Glutamatergic neuron (in vitro differentiated cells): ENCODE measurements around the gene RABEP2. TPM values are rescaled to one million over a fixed set of nuclear protein-coding genes. Genes with fewer than 3 reads are reported as not detected.

Source experiments
- DNase-seq: peaks from one replicate; pipeline ENCODE4 v3.0.0; 2022
- H3K27ac Mint-ChIP-seq: one replicate; pipeline ENCODE4 v1.8.0; 2020; ENCODE audit warnings: mild to moderate bottlenecking, mixed read lengths, inconsistent platforms; ENCODE audit not compliant: unreplicated experiment
- H3K27me3 Mint-ChIP-seq: one replicate; pipeline ENCODE4 v1.8.0; 2020; ENCODE audit warnings: mild to moderate bottlenecking, moderate library complexity, mixed read lengths, inconsistent platforms; ENCODE audit not compliant: unreplicated experiment
- H3K36me3 Mint-ChIP-seq: one replicate; pipeline ENCODE4 v1.8.0; 2020; ENCODE audit warnings: mild to moderate bottlenecking, mixed read lengths, inconsistent platforms; ENCODE audit not compliant: unreplicated experiment
- H3K4me1 Mint-ChIP-seq: one replicate; pipeline ENCODE4 v1.8.0; 2020; ENCODE audit warnings: mild to moderate bottlenecking, low read depth, mixed read lengths, inconsistent platforms; ENCODE audit not compliant: unreplicated experiment
- H3K4me3 Mint-ChIP-seq: one replicate; pipeline ENCODE4 v1.8.0; 2020; ENCODE audit warnings: mild to moderate bottlenecking, mixed read lengths, inconsistent platforms; ENCODE audit not compliant: unreplicated experiment
- H3K9me3 Mint-ChIP-seq: one replicate; pipeline ENCODE4 v1.8.0; 2020; ENCODE audit warnings: mild to moderate bottlenecking, moderate library complexity, mixed read lengths, inconsistent platforms; ENCODE audit not compliant: unreplicated experiment
- total RNA-seq: library from RNA; stranded (reverse); fragmentation: NEBNext Ultra II Directional; extraction: Animal tissue kit (Norgen Biotek cat#: 25700); gene quantifications from one replicate; pipeline ENCODE4 v1.2.1, GENCODE V29; 2021; ENCODE audit not compliant: unreplicated experiment
- TF ChIP-seq, protein P1 (sequence below): fragments of 200-600 bp; sonication (generic); IDR thresholded peaks from one replicate; pipeline ENCODE4 v1.5.0; 2021; ENCODE audit not compliant: partially characterized antibody, unreplicated experiment

The RABEP2 gene
- total RNA-seq, 1 donor from 2014 or later, result 15.3 TPM

DNA sequence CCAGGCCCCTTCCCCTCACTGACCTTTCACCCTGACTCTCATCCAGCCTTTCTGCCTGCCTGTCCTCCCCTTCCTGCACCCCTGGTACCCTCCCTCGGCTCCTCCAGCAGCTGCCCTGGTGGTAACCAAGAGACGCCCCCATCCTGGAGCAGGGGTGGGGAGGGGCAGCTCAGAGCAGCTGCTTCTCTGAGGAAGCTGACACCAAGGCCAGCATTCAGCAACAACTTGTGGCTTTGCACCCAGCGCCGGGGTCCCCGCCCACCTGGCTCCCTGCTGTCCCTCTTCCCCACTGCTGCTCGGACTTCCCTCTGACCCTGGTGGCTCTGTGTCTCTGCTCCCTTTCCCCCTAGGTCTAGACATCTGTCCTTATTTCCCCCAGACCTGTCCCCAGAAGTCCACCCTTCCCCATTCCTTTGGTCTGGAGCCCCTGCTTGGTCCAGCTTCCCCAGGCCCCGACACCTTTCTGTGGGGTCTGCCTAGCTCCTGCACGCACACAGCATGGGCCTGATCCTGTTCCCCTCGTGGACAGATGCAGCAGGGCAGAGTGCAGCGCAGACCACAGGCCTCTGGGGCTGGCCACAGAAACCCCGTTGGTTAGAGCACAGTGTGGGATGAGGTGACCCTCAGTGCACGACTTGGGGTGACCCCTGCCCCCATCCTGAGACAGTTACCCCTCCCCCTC, 47.9 kb downstream of the RABEP2 start:
- H3K4me3 Mint-ChIP-seq, result no peak overlapping the region
- no peak for DNase-seq
- H3K27ac Mint-ChIP-seq, result peak overlapping the region; percentile 52
- H3K36me3 Mint-ChIP-seq, result no peaks in the 10 kb centered on the region
- TF ChIP-seq, protein P1, sequence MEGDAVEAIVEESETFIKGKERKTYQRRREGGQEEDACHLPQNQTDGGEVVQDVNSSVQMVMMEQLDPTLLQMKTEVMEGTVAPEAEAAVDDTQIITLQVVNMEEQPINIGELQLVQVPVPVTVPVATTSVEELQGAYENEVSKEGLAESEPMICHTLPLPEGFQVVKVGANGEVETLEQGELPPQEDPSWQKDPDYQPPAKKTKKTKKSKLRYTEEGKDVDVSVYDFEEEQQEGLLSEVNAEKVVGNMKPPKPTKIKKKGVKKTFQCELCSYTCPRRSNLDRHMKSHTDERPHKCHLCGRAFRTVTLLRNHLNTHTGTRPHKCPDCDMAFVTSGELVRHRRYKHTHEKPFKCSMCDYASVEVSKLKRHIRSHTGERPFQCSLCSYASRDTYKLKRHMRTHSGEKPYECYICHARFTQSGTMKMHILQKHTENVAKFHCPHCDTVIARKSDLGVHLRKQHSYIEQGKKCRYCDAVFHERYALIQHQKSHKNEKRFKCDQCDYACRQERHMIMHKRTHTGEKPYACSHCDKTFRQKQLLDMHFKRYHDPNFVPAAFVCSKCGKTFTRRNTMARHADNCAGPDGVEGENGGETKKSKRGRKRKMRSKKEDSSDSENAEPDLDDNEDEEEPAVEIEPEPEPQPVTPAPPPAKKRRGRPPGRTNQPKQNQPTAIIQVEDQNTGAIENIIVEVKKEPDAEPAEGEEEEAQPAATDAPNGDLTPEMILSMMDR, result no peak
- H3K4me1 Mint-ChIP-seq, result peaks cover 10% of the 10 kb centered on the region
- H3K27me3 Mint-ChIP-seq, result peaks cover 12% of the 10 kb centered on the region
- H3K9me3 Mint-ChIP-seq, result peaks cover 6% of the 10 kb centered on the region

DNA sequence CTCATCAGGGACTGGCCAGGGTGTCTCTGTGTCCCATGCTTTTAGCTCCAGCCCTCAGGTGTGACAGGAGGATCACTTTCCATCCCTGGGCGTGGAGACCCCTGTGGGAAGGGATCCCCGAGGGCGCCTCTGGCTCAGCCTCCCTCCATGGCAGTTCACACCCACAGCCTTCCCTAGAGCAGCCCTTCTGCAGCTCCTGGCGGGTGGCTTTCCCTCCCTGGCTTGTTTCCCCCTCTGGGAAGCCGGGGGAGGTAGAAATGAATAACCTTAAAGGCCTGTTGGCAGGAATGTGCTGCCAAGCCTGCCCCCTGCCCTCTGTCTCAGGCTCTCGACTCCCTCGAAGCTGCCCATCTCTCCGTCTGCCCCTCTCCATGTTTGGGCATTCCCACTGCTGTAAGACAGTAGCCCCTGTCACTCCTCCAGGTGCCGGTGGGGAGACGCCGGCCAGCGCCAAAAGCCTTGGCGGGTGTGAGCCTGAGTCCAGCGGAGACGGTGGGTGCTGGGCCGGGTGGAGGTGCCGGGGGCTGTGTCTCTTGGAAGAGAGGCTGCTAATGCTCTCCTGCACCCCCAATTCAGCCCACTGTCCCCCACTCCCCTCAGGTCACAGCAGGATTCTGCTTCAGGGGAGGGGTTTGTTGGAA, 48.9 kb downstream of the RABEP2 start:
- DNase-seq, result no peak
- Mint-ChIP-seq H3K36me3 (no peaks in the 10 kb centered on the region), H3K27ac (no peak overlapping the region), H3K9me3 (peaks cover 3% of the 10 kb centered on the region), H3K4me3 (no peak overlapping the region), H3K4me1 (peaks cover 9% of the 10 kb centered on the region), H3K27me3 (peaks cover 10% of the 10 kb centered on the region)
- TF ChIP-seq, protein P1, result no peak

DNA sequence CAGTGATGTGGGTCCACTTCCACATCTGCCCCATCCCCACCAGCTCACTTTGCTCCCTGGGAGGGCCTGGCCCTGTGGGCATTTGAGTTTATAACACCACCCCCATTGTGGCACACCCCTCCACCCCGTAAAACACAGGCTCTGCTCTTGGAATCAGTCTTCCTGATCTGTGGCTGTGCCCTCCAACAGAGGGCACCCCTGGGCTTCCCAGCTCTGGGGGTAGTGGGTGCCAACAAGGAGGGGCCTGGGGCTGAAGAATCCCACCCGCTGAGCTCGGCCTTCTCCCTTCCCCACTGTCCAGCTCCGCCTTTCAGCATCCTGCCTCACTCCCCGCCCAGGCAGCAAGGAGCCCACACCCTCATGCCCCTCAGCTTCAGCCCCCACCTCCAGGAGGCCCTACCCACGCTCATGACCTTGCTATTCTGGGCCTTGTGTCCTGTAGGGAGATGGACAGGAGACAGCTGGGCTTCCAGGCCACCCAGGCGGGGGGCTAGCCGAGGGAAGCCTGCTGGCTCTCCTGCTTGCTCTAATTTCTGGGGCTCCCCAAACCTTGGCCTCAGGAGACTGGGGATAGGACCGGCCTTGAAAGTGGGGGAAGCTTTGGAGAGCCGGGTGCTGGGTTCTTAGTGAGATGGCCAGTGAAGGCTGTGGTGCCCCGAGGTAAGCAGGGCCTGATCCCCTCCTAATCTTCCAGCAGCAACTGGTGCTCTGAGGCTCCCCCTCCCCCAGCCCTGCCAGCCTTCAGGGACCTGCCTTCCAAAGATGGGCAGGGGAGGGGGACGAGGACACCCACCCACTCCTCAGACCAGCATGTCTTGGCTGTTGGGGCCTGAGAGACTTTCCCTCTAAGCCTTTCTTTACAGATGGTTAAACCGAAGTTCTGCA, 49.7 kb downstream of the RABEP2 start:
- H3K27me3 Mint-ChIP-seq, result peaks cover 6% of the 10 kb centered on the region
- no peaks in the 10 kb centered on the region for H3K9me3 Mint-ChIP-seq
- H3K36me3 Mint-ChIP-seq, result no peaks in the 10 kb centered on the region
- peaks cover 6% of the 10 kb centered on the region for H3K4me1 Mint-ChIP-seq
- H3K4me3 Mint-ChIP-seq, result no peak overlapping the region
- no peak for DNase-seq
- H3K27ac Mint-ChIP-seq, result no peak overlapping the region
- TF ChIP-seq, protein P1, result no peak

DNA sequence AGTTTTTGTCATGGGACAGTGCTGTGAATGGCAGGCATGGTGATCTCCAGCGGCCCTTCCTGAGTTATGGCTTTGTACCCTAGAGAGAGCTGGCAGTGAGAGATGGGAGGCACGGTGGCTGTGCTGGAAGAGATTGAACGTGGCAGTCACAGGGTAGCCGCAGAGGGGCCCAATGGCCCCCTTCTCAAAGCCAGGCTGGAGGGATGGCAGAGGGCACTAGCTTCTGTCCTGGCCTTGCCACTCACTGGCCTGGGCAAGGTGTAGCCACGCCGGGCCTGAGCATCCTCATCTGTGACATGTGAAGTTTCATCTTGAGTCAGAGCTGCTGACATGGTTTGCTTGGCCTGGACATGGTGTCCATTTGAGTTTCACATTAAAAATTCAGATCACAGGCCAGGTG, 50.6 kb downstream of the RABEP2 start:
- Mint-ChIP-seq H3K4me1 (peaks cover 6% of the 10 kb centered on the region), H3K27ac (no peak overlapping the region), H3K27me3 (peaks cover 6% of the 10 kb centered on the region), H3K4me3 (no peak overlapping the region), H3K36me3 (no peaks in the 10 kb centered on the region), H3K9me3 (no peaks in the 10 kb centered on the region)
- DNase-seq, result no peak
- TF ChIP-seq, protein P1, result no peak
